Measurements from ENCODE around the gene TVP23A.

TVP23A gene

DNA sequence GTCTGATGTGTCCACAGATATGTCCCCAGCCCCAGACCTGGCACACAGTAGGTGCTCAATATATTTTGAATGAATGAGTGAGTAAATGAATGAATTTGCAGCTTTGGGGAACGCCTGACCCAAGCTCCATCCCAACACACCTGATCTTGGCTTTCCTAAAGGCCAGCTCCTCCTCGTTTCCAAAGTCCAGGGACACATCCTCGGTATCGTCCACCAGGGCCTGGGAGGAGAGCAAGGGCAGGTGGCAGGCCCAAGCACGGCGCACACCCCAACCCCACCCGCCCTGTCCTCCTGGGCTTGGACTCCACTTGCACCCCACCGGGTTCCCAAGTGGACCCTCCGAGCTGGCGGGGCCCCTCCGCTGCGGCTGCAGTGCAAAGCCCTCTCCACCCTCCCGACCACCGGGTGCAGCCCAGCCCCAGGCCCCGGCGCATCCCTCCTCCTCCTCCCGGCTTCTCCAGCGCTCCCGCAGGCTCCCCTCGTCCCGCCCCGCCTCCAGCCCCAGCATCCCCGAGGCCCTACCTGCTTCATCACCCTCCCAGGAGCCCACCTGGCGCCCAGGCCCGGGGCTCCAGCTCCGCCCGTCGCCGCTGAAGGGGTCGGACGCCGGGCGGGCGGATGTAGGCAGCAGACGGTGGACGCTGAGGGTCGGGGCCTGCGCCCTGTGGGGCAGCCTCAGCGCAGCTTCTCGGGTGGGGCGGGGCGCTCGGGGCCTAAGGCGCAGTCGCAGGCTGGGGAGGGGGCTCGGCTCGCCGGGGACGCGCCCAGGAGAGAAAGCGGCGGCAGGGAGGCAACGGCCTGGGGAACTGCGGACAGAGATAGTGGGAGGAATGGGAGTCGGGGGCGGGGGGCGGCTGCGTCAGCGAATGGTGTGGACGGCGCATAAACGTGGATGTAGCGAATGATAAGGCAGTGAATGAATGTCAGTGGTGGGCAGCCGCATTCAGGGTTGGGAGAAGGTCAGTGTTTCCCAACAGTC is at the start of gene TVP23A:
Gene TVP23A (minus strand): TSS at position 832 of the 979 bp plus-strand sequence. CDS start 301 bp downstream, at position 531.
- peak; percentile 57 for DNase-seq (ENCODE audit: low read depth, low spot score)

DNA sequence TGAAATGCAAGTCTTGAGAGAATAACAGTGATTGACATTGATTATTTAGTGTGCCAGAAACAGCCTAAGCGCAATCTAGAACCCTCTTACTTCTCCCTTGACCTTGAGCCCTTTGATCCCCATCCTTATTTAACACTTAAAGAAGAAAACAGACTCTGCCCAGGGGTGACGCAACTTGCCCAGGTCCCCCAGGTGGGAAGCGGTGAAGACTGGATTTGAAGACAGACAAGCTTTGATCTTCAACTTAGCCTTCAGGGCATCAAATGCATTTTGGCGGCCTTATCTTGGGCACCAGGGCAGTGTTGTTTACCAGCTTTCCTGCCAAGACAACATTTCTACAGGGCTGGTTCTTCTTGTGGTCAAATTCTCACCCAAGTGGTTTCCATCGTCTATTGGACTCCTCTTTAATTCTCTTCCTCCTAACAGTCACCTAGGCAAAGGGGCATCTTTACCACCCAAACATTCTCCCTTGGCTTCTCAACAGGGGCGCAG is 49.6 kb upstream of the TVP23A start:
- DNase-seq (ENCODE audit: low read depth, low spot score), result no peak

DNA sequence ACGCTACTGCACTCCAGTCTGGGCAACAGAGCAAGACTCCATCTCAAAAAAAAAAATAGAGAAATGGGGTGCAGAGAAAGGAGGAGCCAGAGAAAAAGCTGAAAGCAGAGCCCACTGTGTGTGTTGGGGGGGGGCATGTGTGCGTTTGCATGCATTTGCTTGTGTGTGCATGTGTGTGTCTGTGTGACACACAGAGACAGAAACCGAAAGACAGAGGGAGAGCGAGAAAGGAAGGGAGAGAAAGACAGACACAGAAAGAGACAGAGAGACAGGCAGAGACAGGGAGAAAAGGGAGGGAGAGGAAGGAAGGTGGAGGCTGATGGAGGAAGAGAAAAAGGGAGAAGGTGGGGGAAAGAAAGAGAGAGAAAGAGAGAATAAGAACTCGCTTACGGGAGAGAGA is 48.6 kb upstream of the TVP23A start:
- DNase-seq (ENCODE audit: low read depth, low spot score), result no peak

DNA sequence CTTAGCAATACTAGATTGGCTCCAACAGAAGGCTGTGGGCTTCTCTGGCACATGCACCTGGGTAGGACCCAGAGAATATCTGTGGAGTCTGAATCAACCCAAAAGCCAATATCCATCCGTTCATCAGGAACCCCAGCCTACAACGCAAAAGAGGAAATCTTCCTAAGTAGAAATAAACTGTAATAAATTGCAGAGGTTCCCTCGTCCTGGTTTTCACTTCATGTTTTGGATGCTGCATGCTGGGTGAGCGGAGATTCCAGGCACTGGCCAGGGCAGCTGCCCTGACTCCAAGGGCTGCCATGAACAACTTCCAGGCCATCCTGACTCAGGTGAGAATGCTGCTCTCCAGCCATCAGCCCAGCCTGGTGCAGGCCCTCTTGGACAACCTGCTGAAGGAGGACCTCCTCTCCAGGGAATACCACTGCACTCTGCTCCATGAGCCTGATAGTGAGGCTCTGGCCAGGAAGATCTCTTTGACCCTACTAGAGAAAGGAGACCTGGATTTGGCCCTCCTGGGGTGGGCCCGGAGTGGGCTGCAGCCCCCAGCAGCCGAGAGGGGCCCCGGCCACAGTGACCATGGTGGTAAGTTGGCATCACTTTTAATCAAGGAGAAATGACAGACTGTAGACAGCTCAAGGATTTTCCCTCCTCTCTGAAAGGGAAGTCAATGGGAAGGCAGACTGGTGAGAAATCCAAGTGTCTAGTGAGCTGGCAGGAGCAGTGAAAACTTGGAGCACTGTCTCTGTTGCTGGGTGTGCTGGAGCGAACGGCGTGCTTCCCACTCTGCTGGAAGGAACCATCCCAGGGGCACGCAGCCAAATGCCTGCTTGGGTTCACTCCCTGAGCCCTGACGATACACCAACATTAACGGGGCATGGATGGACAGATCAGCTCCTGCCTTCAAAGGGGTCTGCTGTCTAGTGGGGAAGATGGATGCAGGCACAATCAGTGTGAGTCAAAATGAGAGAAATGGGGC is 47.7 kb upstream of the TVP23A start:
- DNase-seq (ENCODE audit: low read depth, low spot score), result peak; percentile 47

DNA sequence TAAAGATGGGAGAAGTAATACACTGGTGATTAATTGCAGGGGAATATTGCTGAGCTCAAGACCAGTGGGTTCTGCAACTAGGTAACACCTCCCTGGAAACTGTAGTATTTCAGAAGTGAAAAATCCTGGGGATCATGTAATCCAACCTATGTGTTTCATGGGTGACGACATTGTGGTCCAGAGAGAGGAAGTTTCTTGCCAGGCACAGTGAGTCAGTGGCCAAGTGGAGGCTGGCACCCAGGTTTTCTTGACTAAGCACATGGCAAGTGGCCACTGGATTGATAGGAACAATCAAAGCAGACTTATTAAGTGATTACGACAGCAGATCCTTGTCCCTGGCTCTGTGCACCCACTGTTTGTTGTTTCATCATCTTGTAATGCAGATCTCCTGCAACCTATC is 43.8 kb upstream of the TVP23A start:
- peak; percentile 97 for DNase-seq (ENCODE audit: low read depth, low spot score)

DNA sequence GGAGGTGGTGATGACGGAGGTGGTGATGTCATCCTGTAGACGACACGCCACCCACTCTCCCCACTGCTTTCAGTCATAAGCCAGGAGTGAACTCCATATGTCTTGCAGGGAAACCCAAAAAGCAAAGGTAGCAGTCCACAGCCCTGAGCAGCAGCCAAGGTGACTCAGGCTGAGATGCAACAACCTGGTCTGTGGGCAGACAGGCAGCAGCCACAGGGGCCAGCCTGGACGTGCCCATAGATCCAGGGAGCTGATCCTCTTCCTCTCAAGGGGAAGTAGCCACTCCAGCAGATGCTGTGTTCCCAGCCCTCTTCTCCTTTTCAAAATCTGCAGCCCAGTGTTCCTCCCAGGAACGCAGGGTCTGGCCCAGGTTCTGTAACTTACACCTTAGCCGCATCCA is 41.1 kb upstream of the TVP23A start:
- no peak for DNase-seq (ENCODE audit: low read depth, low spot score)

DNA sequence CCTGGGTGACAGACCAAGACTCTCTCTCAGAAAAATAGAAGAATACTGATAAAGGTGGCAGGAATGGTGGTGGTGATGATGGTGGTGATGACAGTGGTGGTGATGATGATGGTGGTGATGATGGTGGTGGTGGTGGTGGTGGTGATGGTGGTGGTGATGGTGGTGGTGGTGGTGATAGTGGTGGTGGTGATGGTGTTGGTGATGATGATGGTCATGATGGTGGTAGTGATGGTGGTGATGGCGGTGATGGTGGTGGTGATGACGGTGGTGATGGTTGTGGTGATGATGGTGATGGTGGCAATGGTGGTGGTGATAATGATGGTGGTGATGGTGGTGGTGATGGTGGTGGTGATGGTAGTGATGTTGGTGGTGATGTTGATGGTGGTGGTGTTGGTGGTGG is 40.4 kb upstream of the TVP23A start:
- no peak for DNase-seq (ENCODE audit: low read depth, low spot score)

DNA sequence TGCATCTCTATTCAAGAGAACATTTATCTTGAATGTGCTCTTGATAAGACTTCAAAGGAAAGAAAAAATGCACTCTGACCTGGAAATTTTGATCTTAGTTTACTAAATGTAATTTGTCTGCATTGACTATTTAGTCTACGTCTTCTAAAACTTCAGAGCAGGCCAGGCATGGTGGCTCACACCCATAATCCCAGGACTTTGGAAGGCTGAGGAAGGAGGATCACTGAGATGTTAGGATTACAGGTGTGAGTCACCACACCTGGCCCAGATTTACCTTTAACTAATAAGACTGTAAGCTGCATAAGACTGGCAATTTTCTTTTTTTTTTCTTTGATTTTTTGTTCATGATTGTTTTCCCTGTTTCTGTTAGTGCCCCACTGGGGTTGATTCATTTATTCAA is 39.6 kb upstream of the TVP23A start:
- DNase-seq (ENCODE audit: low read depth, low spot score), result no peak

DNA sequence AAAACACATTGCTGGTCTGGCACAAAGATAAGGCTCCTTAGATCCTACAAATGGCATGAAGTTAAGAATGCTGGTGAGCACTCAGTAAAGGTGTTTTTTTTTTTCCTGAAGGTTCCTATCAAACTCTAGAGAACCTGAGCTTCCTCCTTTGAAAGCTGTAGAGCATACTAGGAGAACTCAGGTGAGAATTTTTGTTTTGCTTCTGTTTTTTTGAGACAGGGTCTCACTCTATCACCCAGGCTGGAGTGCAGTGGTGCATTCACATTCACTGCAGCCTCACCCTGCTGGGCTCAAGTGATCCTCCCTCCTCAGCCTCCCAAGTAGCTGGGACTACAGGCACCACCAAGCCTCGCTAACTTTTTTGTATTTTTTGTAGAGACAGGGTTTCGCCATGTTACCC is 37.4 kb upstream of the TVP23A start:
- DNase-seq (ENCODE audit: low read depth, low spot score), result no peak

DNA sequence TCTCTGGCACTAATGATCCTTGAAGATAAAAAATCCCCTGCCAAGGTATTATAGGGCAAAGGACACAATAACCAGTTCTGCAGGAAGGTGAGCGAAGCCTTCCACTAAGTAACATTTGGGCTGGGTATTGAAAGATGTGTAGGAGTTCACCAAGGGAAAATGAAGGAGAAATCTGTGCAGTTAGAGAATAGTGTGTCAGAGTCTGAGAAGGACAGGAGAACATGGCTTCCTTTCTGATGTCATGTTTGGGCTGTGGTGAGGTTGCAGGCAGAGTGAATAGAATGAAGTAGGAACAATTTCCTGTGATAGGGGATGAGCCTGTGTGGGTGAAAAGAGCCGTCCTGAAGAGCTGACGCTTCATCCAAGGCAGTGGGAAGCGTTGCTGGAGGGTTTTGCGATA is 34.4 kb upstream of the TVP23A start:
- no peak for DNase-seq (ENCODE audit: low read depth, low spot score)

DNA sequence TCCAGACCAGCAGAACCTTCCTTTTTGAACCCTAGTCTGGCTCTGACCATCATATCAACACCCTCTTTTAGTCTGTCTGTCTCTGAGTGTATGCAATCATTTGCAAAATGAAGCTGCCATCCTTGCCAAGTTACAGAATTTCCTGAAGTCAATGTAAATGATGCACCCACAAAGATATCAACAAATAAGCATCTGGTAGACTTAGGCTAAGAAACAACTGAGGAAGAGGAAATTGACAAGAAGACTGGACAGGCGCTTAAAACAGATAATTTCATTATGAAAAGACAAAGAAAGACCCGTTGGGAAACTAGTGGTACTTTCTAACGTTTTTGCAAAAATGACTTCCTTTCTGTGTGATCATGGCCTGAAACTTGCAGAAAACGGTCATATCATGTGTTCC is 33.7 kb upstream of the TVP23A start:
- no peak for DNase-seq (ENCODE audit: low read depth, low spot score)

DNA sequence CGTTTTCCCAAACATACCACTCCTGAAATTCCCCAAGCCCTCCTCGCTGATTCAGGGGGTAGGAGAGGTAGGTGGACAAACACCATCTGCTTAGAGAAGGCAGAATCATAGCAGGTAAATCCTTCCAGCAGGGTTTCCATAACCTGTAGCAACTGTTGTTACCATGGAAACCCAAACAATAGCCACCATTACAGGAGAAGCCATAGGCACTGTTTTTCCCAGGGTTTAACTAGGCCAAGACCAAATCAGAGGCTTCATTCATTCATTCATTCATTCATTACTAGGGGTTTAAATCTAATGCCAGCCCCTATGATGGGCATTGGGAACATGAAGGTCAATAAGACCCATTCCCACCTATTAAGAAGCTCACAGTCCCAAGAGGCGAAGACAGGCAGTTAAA is 32.9 kb upstream of the TVP23A start:
- no peak for DNase-seq (ENCODE audit: low read depth, low spot score)

DNA sequence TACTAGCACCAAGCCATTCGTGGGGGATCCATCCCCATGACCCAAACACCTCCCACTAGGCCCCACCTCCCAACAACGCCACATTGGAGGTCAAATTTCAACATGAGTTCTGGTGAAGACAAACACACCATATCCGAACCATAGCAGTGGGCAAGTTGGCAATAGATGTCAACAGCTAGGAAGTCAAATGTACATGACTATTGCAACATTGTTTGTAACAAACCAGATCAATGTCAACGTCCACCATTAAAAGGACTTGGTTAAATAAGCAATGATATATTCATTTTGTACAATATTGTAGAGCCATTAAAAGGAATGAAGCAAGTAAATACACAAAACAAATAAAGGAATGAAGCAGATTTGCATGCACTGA is 31.9 kb upstream of the TVP23A start:
- DNase-seq (ENCODE audit: low read depth, low spot score), result no peak

DNA sequence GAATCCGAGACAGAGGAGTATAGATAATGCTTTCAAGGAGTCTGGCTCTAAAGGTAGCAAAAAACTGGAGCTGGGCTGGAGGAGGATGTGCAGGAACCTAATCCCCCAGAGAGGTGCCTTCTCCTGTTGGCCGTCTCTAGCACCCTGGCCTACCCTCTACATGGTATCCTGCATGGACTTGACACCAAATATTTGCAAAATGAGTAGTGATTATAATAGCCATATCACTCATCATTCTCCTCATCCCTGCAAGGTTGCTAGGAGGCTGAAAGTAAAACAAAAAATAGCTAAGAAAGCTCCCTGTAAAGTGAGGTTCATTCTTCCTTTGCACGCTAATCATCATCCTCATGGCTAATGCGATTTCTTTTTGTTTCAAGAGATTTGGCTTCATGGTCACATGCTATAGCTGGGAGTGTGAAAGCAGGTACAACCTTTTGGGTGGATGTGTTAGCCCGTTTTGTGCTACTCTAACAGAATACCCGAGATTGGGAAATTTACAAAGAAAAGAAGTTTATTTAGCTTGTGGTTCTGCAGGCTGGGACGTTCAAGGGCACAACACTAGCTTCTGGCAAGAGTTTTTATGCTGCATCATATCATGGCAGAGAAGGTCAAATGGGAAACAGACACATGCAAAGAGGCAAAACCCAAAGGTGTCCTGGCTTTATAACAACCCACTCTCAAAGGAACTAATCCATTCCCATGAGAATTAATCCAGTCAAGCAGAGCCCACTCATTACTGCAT is 31.3 kb upstream of the TVP23A start:
- DNase-seq (ENCODE audit: low read depth, low spot score), result no peak

DNA sequence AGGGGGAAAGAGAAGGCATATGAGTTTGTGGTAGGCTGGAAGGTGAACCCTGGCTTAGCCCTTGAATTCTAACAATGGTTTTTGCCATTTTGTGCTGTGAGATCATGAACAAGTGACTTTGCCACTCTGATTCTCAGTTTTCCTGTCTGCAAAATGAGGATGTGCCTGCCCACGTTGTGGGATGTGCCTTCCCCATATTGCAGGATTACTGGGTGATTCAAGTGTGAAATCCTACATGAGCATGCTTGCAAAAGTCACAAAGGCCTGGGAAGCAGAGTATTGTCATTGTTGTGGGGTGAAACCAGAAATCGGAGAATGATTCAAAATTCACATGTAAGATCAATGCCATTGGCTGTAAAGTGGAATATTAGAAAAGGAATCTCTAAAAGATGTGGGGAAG is 28.6 kb upstream of the TVP23A start:
- DNase-seq (ENCODE audit: low read depth, low spot score), result no peak

DNA sequence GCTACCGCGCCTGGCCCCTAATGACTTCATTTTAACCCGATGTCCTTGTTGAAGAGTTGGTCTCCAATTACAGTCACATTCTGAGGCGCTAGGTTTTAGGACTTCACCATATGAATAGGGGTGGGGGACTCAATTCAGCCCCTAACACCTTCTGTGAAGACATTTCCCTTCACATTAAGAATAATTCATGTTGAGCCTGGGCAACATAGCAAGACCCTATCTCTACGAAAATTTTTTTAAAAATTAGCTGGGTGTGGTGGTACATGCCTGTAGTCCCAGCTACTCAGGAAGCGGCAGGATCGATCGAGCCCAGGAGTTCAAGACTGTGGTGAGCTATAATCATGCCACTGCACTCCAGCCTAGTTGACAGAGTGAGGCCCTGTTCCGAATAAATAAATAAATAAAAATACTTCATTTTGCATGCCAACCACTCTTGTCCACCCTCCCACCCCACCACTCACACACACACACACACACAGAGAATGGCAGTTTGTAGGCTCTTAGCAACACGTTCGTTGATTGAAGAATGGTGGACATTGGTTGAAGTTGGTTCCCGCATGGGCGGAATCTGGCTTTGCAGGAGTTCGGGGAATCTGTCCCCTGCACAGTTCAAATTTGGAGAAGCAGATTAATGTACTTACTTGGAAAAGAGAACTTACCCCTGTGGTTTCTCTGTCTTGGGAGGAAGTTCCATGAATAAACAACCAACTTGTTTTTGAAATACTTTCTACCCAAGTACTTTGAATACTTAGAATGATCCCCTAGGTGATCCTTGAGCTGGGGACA is 27.8 kb upstream of the TVP23A start:
- DNase-seq (ENCODE audit: low read depth, low spot score), result no peak

DNA sequence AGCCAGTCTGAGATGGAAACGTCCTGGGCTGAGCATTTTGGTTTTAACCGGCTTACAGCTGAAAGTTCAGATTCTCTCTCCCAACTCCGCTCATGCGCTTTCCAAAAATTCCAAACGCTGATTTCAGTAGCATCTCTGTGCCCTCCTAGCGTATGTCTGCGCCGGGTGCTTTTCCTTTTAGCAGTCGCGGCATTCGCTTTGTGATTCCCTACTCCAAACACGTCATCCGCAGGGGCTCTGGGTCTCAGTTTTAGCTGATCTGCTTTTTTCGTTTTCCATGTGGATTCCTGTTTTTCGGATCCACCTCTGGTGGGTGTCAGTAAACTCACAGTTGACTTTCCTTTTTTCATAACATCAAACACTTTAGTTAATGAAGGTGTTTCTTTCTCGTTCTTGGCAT is 22.1 kb upstream of the TVP23A start:
- DNase-seq (ENCODE audit: low read depth, low spot score), result no peak

DNA sequence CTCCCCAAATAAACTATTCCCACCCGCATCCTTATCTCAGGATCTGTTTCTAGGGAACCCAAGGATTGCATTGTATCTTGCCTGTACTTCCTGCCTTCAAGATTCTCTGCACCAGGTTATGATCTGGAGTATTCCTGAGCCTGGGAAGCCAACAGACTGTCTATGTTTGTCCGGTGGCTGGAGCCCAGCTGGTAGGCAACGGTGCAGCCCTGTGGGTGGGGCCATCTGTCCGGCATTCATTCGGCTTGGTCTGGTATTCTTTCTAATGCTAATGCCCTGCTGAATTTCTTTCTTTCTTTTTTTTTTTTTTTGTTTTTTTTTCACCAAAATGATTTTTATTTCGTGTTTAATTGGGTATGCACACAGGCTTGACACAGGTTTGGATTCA is 20.7 kb upstream of the TVP23A start:
- DNase-seq (ENCODE audit: low read depth, low spot score), result peak; percentile 24

DNA sequence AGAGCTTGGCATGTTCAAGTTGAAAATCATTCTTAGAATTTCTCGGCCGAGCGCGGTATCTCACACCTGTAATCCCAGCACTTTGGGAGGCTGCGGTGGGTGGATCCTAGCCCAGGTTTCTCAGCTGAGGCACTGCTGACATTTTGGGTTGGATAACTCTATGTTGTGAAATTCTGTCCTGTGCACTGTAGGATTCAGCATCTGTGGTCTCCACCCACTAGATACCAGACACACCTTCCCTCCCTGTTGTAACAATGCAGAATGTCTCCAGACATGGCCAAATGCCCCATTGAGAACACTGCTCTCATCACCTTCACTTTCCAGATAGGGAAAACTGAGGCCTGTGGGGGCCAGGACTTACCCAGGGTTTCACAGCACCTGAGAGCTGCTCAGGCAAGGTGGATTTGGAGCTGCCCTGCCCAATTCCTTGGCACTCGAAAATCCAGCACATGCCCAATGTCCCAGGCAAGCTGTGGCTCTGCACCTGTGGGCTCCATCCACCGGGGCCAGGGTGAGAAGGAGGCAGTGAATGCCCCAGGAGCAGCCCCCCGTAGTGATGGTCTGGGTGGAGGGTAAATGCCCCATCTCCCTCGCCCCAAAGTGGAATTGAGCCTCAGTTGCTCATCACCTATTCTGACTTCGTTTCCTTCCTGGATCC is 20.2 kb upstream of the TVP23A start:
- no peak for DNase-seq (ENCODE audit: low read depth, low spot score)

DNA sequence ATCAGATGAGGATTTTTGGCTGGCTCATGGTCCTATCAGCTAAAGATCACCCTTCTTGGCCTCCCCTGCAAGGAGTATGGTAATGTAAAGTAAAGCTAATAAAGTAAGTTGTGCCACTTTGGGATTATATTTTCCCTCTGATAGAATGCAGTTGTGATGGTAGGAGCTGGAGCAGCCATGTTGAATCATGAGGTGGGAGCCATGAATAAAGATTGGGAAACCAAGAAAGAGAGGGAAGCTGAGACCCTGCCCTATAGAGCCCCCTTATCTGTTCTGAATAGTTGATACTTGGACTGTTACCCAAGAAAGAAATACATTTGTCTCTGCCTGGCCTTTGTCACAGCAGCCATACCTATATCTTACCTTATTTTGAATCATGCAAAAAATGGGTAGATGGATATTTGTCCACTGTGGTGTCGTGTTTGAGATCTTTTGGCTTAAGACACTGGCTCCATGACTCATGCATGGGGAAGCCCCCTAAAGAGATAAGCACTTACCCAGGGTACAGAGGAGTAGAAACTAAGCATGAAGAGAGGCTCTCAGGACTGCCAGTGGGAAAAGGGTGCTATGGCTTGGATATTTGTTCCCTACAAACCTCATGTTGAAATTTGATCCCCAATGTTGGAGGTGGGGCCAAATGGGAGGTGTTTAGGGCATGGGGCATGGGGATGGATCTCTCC is 17.7 kb upstream of the TVP23A start:
- no peak for DNase-seq (ENCODE audit: low read depth, low spot score)
